ENCODE data around the gene ETV3.

- TF ChIP-seq CTCF (IDR thresholded peaks at IDR 0.05): no peak
- TF ChIP-seq ZFX (IDR thresholded peaks at IDR 0.05; ENCODE audit: borderline replicate concordance): no peak
Observed at GRCh38 chr1:157092831-157093230, 45.4 kb downstream of the ETV3 start.

All from 22Rv1 (cell line).